NCI-H146 treated with DMSO at 0.1 percent for 48 hours (cell line): ENCODE measurements around the gene LMO4.

Source experiments
- DNase-seq: peaks from one replicate; lab custom pipeline; 2025; ENCODE audit not compliant: unreplicated experiment; lab: John Stamatoyannopoulos, UW

LMO4 gene

GRCh38 chr1:87328272-87329050 is at the start of gene LMO4:
Gene LMO4 (plus strand): TSS chr1:87328880. CDS start chr1:87332016, 3,136 bp downstream.
- peak; percentile 86 for DNase-seq

GRCh38 chr1:87279536-87279875 is 49.2 kb upstream of the LMO4 start:
- DNase-seq: no peak

GRCh38 chr1:87279966-87280535 is 48.6 kb upstream of the LMO4 start:
- no peak for DNase-seq

GRCh38 chr1:87284456-87285240 is 44.0 kb upstream of the LMO4 start:
- no peak for DNase-seq

GRCh38 chr1:87291107-87291506 is 37.6 kb upstream of the LMO4 start:
- DNase-seq: no peak

GRCh38 chr1:87292684-87293493 is 35.8 kb upstream of the LMO4 start:
- DNase-seq: peak; percentile 18

GRCh38 chr1:87294633-87295032 is 34.0 kb upstream of the LMO4 start:
- no peak for DNase-seq

GRCh38 chr1:87295445-87296110 is 33.1 kb upstream of the LMO4 start:
- no peak for DNase-seq

- no peak for DNase-seq
These were observed 32.5 kb upstream of the LMO4 start for GRCh38 chr1:87296206-87296605.

GRCh38 chr1:87299661-87300060 is 29.0 kb upstream of the LMO4 start:
- no peak for DNase-seq

- no peak for DNase-seq
These were observed 28.1 kb upstream of the LMO4 start for GRCh38 chr1:87300628-87301027.

GRCh38 chr1:87305151-87305550 is 23.5 kb upstream of the LMO4 start:
- DNase-seq: no peak

- DNase-seq: no peak
These were observed 22.9 kb upstream of the LMO4 start for GRCh38 chr1:87305762-87306161.

- DNase-seq: no peak
These were observed 21.4 kb upstream of the LMO4 start for GRCh38 chr1:87307306-87307705.

- DNase-seq: no peak
These were observed 20.7 kb upstream of the LMO4 start for GRCh38 chr1:87307931-87308330.

GRCh38 chr1:87314091-87314490 is 14.6 kb upstream of the LMO4 start:
- no peak for DNase-seq

GRCh38 chr1:87318056-87318650 is 10.5 kb upstream of the LMO4 start:
- DNase-seq: no peak

- DNase-seq: no peak
These were observed 9.9 kb upstream of the LMO4 start for GRCh38 chr1:87318806-87319205.

- DNase-seq: peak; percentile 45
These were observed 2.5 kb upstream of the LMO4 start for GRCh38 chr1:87325982-87326738.
